Testis (tissue), 2 donors: Measurements from ENCODE around the gene POLR3A.

Source experiments
- CTCF ChIP-seq, 3 experiments: fragments of 450-650 bp in 2 of 3; fragments of 200-600 bp in 1 of 3; sonication (generic) in 1 of 3; IDR thresholded peaks; one replicate each; pipeline ENCODE4 v1.5.1; 2016 to 2019; ENCODE audit warnings: antibody characterized with exemption in 3 of 3, mild to moderate bottlenecking in 2 of 3, moderate library complexity in 1 of 3
- POLR2A ChIP-seq: fragments of 450-650 bp; IDR thresholded peaks from one replicate; pipeline ENCODE4 v1.6.1; 2017; ENCODE audit warnings: antibody characterized with exemption, mild to moderate bottlenecking, moderate library complexity

DNA sequence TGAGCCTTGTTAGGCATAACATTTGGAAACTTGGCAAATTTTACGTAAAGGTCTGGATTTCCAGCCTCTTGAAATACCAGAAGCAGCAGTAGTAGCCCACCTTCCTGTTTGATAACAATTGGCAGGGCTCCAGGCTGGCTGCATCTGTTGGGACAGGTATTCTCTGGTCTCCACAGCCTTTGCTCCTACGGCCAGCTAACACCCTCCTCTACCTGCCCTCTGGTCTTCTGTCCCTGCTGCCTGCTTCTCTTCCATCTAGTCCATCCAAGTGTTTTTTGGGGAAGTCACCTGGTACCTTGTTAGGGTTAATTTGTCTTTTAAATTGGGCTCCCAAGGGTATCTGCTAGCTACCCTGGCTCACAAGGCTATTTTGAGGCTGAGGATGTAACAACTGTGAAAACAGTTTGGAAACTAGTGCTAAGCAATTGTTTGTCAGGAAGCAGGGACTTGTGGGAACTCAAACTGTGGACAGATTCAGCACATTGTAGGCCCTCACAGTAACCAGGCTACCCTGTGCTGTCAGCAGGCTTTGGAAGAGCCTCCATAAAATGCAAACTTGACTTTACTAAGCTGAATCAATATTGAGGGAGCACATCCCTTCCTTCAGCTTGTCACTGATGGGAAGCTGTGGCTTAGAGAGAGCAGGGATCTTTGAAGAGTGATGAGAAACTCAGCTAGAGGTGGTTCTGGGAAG is 12.9 kb upstream of the POLR3A start:
- TF ChIP-seq POLR2A (no peak), CTCF (IDR thresholded peaks at IDR 0.05) (no peak)
